ENCODE results near the gene DIDO1.

DIDO1 gene

GRCh38 chr20:62947532-62948300, 21.4 kb upstream of the DIDO1 start:
- 88 to 93% methylated on average over 14 to 16 of the region's 17 CpGs for WGBS, 2 experiments (ENCODE audit: insufficient coverage in 2 of 2)
- Histone ChIP-seq H3K9me3 (ENCODE audit: control insufficient read depth, low read length) (no peaks in the 10 kb centered on the region), H3K4me3 (ENCODE audit: extremely low read depth, insufficient read depth, low read length, poor library complexity, severe bottlenecking) (no peak overlapping the region), H3K27ac (ENCODE audit: low read depth, low read length, severe bottlenecking) (no peak overlapping the region), H3K4me1 (ENCODE audit: control insufficient read depth, insufficient read depth, low read length, poor library complexity, severe bottlenecking) (no peaks in the 10 kb centered on the region), H3K36me3 (ENCODE audit: control insufficient read depth, insufficient read depth, low read length) (peaks cover 81% of the 10 kb centered on the region)

GRCh38 chr20:62946918-62947317, 20.6 kb upstream of the DIDO1 start:
- WGBS, 2 experiments (ENCODE audit: insufficient coverage in 2 of 2): 89 to 98% methylated on average over 8 to 10 of the region's 10 CpGs
- Histone ChIP-seq H3K4me1 (ENCODE audit: control insufficient read depth, insufficient read depth, low read length, poor library complexity, severe bottlenecking) (no peaks in the 10 kb centered on the region), H3K36me3 (ENCODE audit: control insufficient read depth, insufficient read depth, low read length) (peaks cover 89% of the 10 kb centered on the region), H3K9me3 (ENCODE audit: control insufficient read depth, low read length) (no peaks in the 10 kb centered on the region), H3K4me3 (ENCODE audit: extremely low read depth, insufficient read depth, low read length, poor library complexity, severe bottlenecking) (no peak overlapping the region), H3K27ac (ENCODE audit: low read depth, low read length, severe bottlenecking) (no peak overlapping the region)

GRCh38 chr20:62945771-62946339, 19.6 kb upstream of the DIDO1 start:
- Histone ChIP-seq H3K36me3 (ENCODE audit: control insufficient read depth, insufficient read depth, low read length) (peaks cover 97% of the 10 kb centered on the region), H3K27ac (ENCODE audit: low read depth, low read length, severe bottlenecking) (no peak overlapping the region), H3K9me3 (ENCODE audit: control insufficient read depth, low read length) (no peaks in the 10 kb centered on the region), H3K4me1 (ENCODE audit: control insufficient read depth, insufficient read depth, low read length, poor library complexity, severe bottlenecking) (no peaks in the 10 kb centered on the region), H3K4me3 (ENCODE audit: extremely low read depth, insufficient read depth, low read length, poor library complexity, severe bottlenecking) (no peak overlapping the region)
- 98 to 99% methylated on average over 23 to 25 of the region's 25 CpGs for WGBS, 2 experiments (ENCODE audit: insufficient coverage in 2 of 2)

- H3K9me3 ChIP-seq (ENCODE audit: control insufficient read depth, low read length): no peaks in the 10 kb centered on the region
- H3K4me3 ChIP-seq (ENCODE audit: extremely low read depth, insufficient read depth, low read length, poor library complexity, severe bottlenecking): no peak overlapping the region
- WGBS, 2 experiments (ENCODE audit: insufficient coverage in 2 of 2): 91 to 97% methylated on average over 7 to 8 of the region's 10 CpGs
- H3K27ac ChIP-seq (ENCODE audit: low read depth, low read length, severe bottlenecking): no peak overlapping the region
- peaks cover 93% of the 10 kb centered on the region for H3K36me3 ChIP-seq (ENCODE audit: control insufficient read depth, insufficient read depth, low read length)
- H3K4me1 ChIP-seq (ENCODE audit: control insufficient read depth, insufficient read depth, low read length, poor library complexity, severe bottlenecking): no peaks in the 10 kb centered on the region
Observed at GRCh38 chr20:62944746-62945145, 18.4 kb upstream of the DIDO1 start.

GRCh38 chr20:62944184-62944583, 17.9 kb upstream of the DIDO1 start:
- H3K27ac ChIP-seq (ENCODE audit: low read depth, low read length, severe bottlenecking): no peak overlapping the region
- H3K4me3 ChIP-seq (ENCODE audit: extremely low read depth, insufficient read depth, low read length, poor library complexity, severe bottlenecking): no peak overlapping the region
- WGBS, 2 experiments (ENCODE audit: insufficient coverage in 2 of 2): 96% methylated on average over 7 to 8 of the region's 8 CpGs
- H3K36me3 ChIP-seq (ENCODE audit: control insufficient read depth, insufficient read depth, low read length): peaks cover 92% of the 10 kb centered on the region
- peaks cover under 1% of the 10 kb centered on the region for H3K4me1 ChIP-seq (ENCODE audit: control insufficient read depth, insufficient read depth, low read length, poor library complexity, severe bottlenecking)
- no peaks in the 10 kb centered on the region for H3K9me3 ChIP-seq (ENCODE audit: control insufficient read depth, low read length)

- 89 to 98% methylated on average over 12 to 14 of the region's 14 CpGs for WGBS, 2 experiments (ENCODE audit: insufficient coverage in 2 of 2)
- no peak overlapping the region for H3K27ac ChIP-seq (ENCODE audit: low read depth, low read length, severe bottlenecking)
- peaks cover 4% of the 10 kb centered on the region for H3K4me1 ChIP-seq (ENCODE audit: control insufficient read depth, insufficient read depth, low read length, poor library complexity, severe bottlenecking)
- peaks cover 85% of the 10 kb centered on the region for H3K36me3 ChIP-seq (ENCODE audit: control insufficient read depth, insufficient read depth, low read length)
- no peak overlapping the region for H3K4me3 ChIP-seq (ENCODE audit: extremely low read depth, insufficient read depth, low read length, poor library complexity, severe bottlenecking)
- H3K9me3 ChIP-seq (ENCODE audit: control insufficient read depth, low read length): no peaks in the 10 kb centered on the region
Observed at GRCh38 chr20:62943396-62943795, 17.1 kb upstream of the DIDO1 start.

- WGBS, 2 experiments (ENCODE audit: insufficient coverage in 2 of 2): 92% methylated on average over 2 of the region's 2 CpGs; no CpG with 5 or more reads in 1 of the 2 experiments
- Histone ChIP-seq H3K9me3 (ENCODE audit: control insufficient read depth, low read length) (no peaks in the 10 kb centered on the region), H3K36me3 (ENCODE audit: control insufficient read depth, insufficient read depth, low read length) (peaks cover 75% of the 10 kb centered on the region), H3K27ac (ENCODE audit: low read depth, low read length, severe bottlenecking) (no peak overlapping the region), H3K4me3 (ENCODE audit: extremely low read depth, insufficient read depth, low read length, poor library complexity, severe bottlenecking) (no peak overlapping the region), H3K4me1 (ENCODE audit: control insufficient read depth, insufficient read depth, low read length, poor library complexity, severe bottlenecking) (peaks cover 4% of the 10 kb centered on the region)
Observed at GRCh38 chr20:62942456-62942855, 16.2 kb upstream of the DIDO1 start.

- no peak overlapping the region for H3K27ac ChIP-seq (ENCODE audit: low read depth, low read length, severe bottlenecking)
- 100% methylated on average over 1 of the region's 1 CpG for WGBS, 2 experiments (ENCODE audit: insufficient coverage in 2 of 2)
- peaks cover 69% of the 10 kb centered on the region for H3K36me3 ChIP-seq (ENCODE audit: control insufficient read depth, insufficient read depth, low read length)
- H3K9me3 ChIP-seq (ENCODE audit: control insufficient read depth, low read length): no peaks in the 10 kb centered on the region
- no peak overlapping the region for H3K4me3 ChIP-seq (ENCODE audit: extremely low read depth, insufficient read depth, low read length, poor library complexity, severe bottlenecking)
- H3K4me1 ChIP-seq (ENCODE audit: control insufficient read depth, insufficient read depth, low read length, poor library complexity, severe bottlenecking): peaks cover 4% of the 10 kb centered on the region
Observed at GRCh38 chr20:62941792-62942191, 15.5 kb upstream of the DIDO1 start.

- H3K27ac ChIP-seq (ENCODE audit: low read depth, low read length, severe bottlenecking): no peak overlapping the region
- WGBS, 2 experiments (ENCODE audit: insufficient coverage in 2 of 2): 91 to 98% methylated on average over 8 of the region's 8 CpGs
- peaks cover 66% of the 10 kb centered on the region for H3K36me3 ChIP-seq (ENCODE audit: control insufficient read depth, insufficient read depth, low read length)
Observed at GRCh38 chr20:62940875-62941274, 14.6 kb upstream of the DIDO1 start.

GRCh38 chr20:62938105-62938888, 12.0 kb upstream of the DIDO1 start, which contains the start of gene GID8:
Gene GID8 (plus strand): TSS chr20:62938147. CDS start chr20:62941503, 3,356 bp downstream.
- WGBS, 2 experiments (ENCODE audit: insufficient coverage in 2 of 2): 1% methylated on average over 64 of the region's 79 CpGs
- Histone ChIP-seq H3K36me3 (ENCODE audit: control insufficient read depth, insufficient read depth, low read length) (peaks cover 65% of the 10 kb centered on the region), H3K4me3 (ENCODE audit: extremely low read depth, insufficient read depth, low read length, poor library complexity, severe bottlenecking) (peak within 1 kb of the TSS; percentile 92), H3K27ac (ENCODE audit: low read depth, low read length, severe bottlenecking) (peak within 1 kb of the TSS; percentile 92), H3K9me3 (ENCODE audit: control insufficient read depth, low read length) (no peaks in the 10 kb centered on the region), H3K4me1 (ENCODE audit: control insufficient read depth, insufficient read depth, low read length, poor library complexity, severe bottlenecking) (peaks cover 4% of the 10 kb centered on the region)

More at GRCh38 chr20:62940875-62941274, 14.6 kb upstream of the DIDO1 start:
- Histone ChIP-seq H3K9me3 (ENCODE audit: control insufficient read depth, low read length) (no peaks in the 10 kb centered on the region), H3K4me1 (ENCODE audit: control insufficient read depth, insufficient read depth, low read length, poor library complexity, severe bottlenecking) (peaks cover 4% of the 10 kb centered on the region), H3K4me3 (ENCODE audit: extremely low read depth, insufficient read depth, low read length, poor library complexity, severe bottlenecking) (no peak overlapping the region)

All from mesodermal cell (in vitro differentiated cells).